ENCODE measurements around the gene G3BP1.
"Not testable (repeated sequence)": the region's sequence is repeated elsewhere in the genome, so short reads cannot be mapped to it uniquely, and the experiment has no call there.

The G3BP1 gene

GRCh38 chr5:151757233-151758140 lies 14.3 kb upstream of the G3BP1 start:
- DNase-seq: peak; percentile 24 to 42

- DNase-seq: no peak
These were observed 13.7 kb upstream of the G3BP1 start for GRCh38 chr5:151758141-151758429.

GRCh38 chr5:151758430-151759241 lies 13.1 kb upstream of the G3BP1 start, which contains the start of gene ATOX1:
ATOX1 (minus strand) TSS chr5:151758631; CDS start chr5:151758551, 80 bp downstream.
- DNase-seq: peak; percentile 88

GRCh38 chr5:151764801-151765200 lies 7.0 kb upstream of the G3BP1 start:
- no peak for DNase-seq

GRCh38 chr5:151766975-151767374 lies 4.8 kb upstream of the G3BP1 start:
- no peak for DNase-seq

- peak in 1 of 2 experiments; percentile 59 for DNase-seq
These were observed 1.1 kb upstream of the G3BP1 start for GRCh38 chr5:151770383-151771258.

- DNase-seq: peak; percentile 22 to 28
These were observed 483 bp downstream of the G3BP1 start for GRCh38 chr5:151772029-151772845.

GRCh38 chr5:151772846-151773561 lies 1.2 kb downstream of the G3BP1 start:
- DNase-seq: no peak

GRCh38 chr5:151773951-151774350 lies 2.2 kb downstream of the G3BP1 start:
- DNase-seq: no peak

- no peak for DNase-seq
These were observed 3.4 kb downstream of the G3BP1 start for GRCh38 chr5:151775025-151775606.

- DNase-seq: no peak
These were observed 7.9 kb downstream of the G3BP1 start for GRCh38 chr5:151779531-151780125.

- DNase-seq: no peak
These were observed 8.6 kb downstream of the G3BP1 start for GRCh38 chr5:151780348-151780747.

GRCh38 chr5:151781201-151781600 lies 9.4 kb downstream of the G3BP1 start:
- DNase-seq: no peak

GRCh38 chr5:151783664-151784063 lies 11.9 kb downstream of the G3BP1 start:
- not testable (repeated sequence) for DNase-seq

- DNase-seq: no peak
These were observed 12.4 kb downstream of the G3BP1 start for GRCh38 chr5:151784141-151784540.

- no peak for DNase-seq
These were observed 14.7 kb downstream of the G3BP1 start for GRCh38 chr5:151786468-151786867.

- DNase-seq: no peak
These were observed 16.1 kb downstream of the G3BP1 start for GRCh38 chr5:151787817-151788216.

- no peak for DNase-seq
These were observed 21.6 kb downstream of the G3BP1 start for GRCh38 chr5:151793358-151793757.

- no peak for DNase-seq
These were observed 23.7 kb downstream of the G3BP1 start for GRCh38 chr5:151795426-151795825.

- DNase-seq: no peak
These were observed 26.9 kb downstream of the G3BP1 start for GRCh38 chr5:151798674-151799073.

Data from stimulated activated CD4-positive, alpha-beta T cell treated with anti-CD3 and anti-CD28 coated beads, Interleukin-4, amount 100 ng/mL, for 4 hours (primary cell).